Endodermal cell (in vitro differentiated cells): ENCODE measurements around the gene MSRB2. TPM values are rescaled to one million over a fixed set of nuclear protein-coding genes. Genes with fewer than 3 reads are reported as not detected.

Source experiments
- DNase-seq: peaks from one replicate; pipeline ENCODE4 v3.0.0-alpha.2; 2017
- H3K27ac ChIP-seq: 2 replicates; pipeline ENCODE4 v1.5.1; 2013; ENCODE audit warnings: mild to moderate bottlenecking, low read depth, low read length, moderate library complexity
- H3K27me3 ChIP-seq: 2 replicates; pipeline ENCODE4 v1.6.1; 2013; ENCODE audit warnings: mild to moderate bottlenecking, low read length, moderate library complexity; ENCODE audit not compliant: insufficient read depth, control insufficient read depth, poor library complexity, severe bottlenecking
- H3K36me3 ChIP-seq: 2 replicates; pipeline ENCODE4 v1.7.0; 2013; ENCODE audit warnings: mild to moderate bottlenecking, low read length, moderate library complexity; ENCODE audit not compliant: control insufficient read depth, insufficient read depth
- H3K4me1 ChIP-seq: one replicate; pipeline ENCODE4 v1.7.0; 2013; ENCODE audit warnings: low read length; ENCODE audit not compliant: control insufficient read depth, insufficient read depth
- H3K4me3 ChIP-seq: 2 replicates; pipeline ENCODE4 v1.5.1; 2013; ENCODE audit warnings: mild to moderate bottlenecking, low read length, moderate library complexity
- H3K9ac ChIP-seq: 2 replicates; pipeline ENCODE4 v1.6.1; 2013; ENCODE audit warnings: mild to moderate bottlenecking, low read length, moderate library complexity; ENCODE audit not compliant: poor library complexity, severe bottlenecking; ENCODE audit errors: extremely low read depth
- H3K9me3 ChIP-seq: 2 replicates; pipeline ENCODE4 v1.6.1; 2013; ENCODE audit warnings: mild to moderate bottlenecking, low read length, moderate library complexity; ENCODE audit not compliant: control insufficient read depth
- H3K27ac Mint-ChIP-seq: 2 replicates; pipeline ENCODE4 v1.8.0; 2020; ENCODE audit warnings: mixed read lengths
- H3K27me3 Mint-ChIP-seq: 2 replicates; pipeline ENCODE4 v1.8.0; 2021; ENCODE audit warnings: mild to moderate bottlenecking, mixed read lengths; ENCODE audit not compliant: insufficient read depth
- H3K36me3 Mint-ChIP-seq: 2 replicates; pipeline ENCODE4 v1.8.0; 2020; ENCODE audit warnings: low read depth, mixed read lengths
- H3K4me1 Mint-ChIP-seq: 2 replicates; pipeline ENCODE4 v1.8.0; 2020; ENCODE audit warnings: mixed read lengths
- H3K4me3 Mint-ChIP-seq: 2 replicates; pipeline ENCODE4 v1.8.0; 2020; ENCODE audit warnings: mild to moderate bottlenecking, moderate library complexity, mixed read lengths
- H3K9me3 Mint-ChIP-seq: 2 replicates; pipeline ENCODE4 v1.8.0; 2020; ENCODE audit warnings: mild to moderate bottlenecking, mixed read lengths
- WGBS, 2 experiments: methylation state at CpG; one replicate each; pipeline versions ENCODE4 v1.1.5 to v1.1.7; 2013; ENCODE audit warnings: missing lambda C conversion rate in 2 of 2, mixed read lengths in 1 of 2; ENCODE audit not compliant: insufficient coverage in 1 of 2, insufficient read length in 1 of 2; 5-methylcytosine and 5-hydroxymethylcytosine counted together
- total RNA-seq, 2 donors: library from RNA; stranded (reverse); fragmentation: NEBNext Ultra II Directional in 1 of 2; extraction: Animal tissue kit (Norgen Biotek cat#: 25700) in 1 of 2; gene quantifications; 2 replicates in 1 of 2; 3 replicates in 1 of 2; pipeline ENCODE4 v1.2.1, GENCODE V29; 2021
- TF ChIP-seq, protein P1 (sequence below): fragments of 200-600 bp; sonication (generic); conservative IDR thresholded peaks from 2 replicates; pipeline ENCODE4 v1.5.0; 2021; ENCODE audit warnings: antibody characterized with exemption, mild to moderate bottlenecking

Gene MSRB2
- total RNA-seq, 2 donors from 2014 or later = 40.4 to 42.5 TPM

DNA sequence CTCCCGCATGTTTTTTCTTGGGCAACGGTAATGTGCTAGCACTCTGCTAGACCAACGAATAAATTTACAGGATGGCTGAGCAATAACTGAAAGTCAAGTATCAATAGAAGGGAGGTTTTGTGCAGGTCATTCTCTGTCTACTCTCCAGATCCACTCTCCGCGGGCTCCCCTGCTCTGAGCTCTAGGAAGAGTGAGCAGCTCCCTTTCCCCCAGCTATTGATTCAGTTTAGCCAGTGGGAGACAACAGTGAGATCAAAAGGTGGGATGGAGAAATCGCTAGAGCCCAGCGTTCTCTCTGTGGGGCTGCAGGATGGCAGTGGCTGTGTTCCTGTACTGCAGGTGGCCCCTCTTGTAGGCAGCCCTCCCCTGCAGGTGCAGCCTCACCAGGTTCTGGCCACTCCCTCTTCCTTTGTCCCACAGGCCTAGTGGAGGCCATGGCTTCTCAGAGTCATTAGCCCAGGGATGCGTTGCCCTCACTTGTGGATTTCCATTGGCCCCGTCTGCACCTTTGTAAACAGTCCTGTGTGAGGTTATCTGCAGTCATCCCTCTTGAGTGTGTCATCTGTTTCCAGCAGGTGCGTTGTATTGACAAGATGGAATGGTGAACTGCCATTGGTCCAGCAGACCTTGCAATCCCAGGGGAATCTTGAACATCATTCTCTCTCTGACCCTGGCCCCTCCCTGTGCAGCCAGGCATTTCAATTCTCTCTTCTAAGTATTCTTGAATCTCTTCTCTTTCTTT, 11.1 kb downstream of the MSRB2 start:
- Histone ChIP-seq H3K9ac (no peak overlapping the region), H3K36me3 (peaks cover 18% of the 10 kb centered on the region), H3K4me3 (no peak overlapping the region), H3K4me1 (no peaks in the 10 kb centered on the region), H3K9me3 (no peaks in the 10 kb centered on the region), H3K27ac (no peak overlapping the region), H3K27me3 (no peaks in the 10 kb centered on the region)
- H3K4me3 Mint-ChIP-seq = no peak overlapping the region
- DNase-seq = peak; percentile 47
- H3K9me3 Mint-ChIP-seq = no peaks in the 10 kb centered on the region
- no peak overlapping the region for H3K27ac Mint-ChIP-seq
- TF ChIP-seq, protein P1, sequence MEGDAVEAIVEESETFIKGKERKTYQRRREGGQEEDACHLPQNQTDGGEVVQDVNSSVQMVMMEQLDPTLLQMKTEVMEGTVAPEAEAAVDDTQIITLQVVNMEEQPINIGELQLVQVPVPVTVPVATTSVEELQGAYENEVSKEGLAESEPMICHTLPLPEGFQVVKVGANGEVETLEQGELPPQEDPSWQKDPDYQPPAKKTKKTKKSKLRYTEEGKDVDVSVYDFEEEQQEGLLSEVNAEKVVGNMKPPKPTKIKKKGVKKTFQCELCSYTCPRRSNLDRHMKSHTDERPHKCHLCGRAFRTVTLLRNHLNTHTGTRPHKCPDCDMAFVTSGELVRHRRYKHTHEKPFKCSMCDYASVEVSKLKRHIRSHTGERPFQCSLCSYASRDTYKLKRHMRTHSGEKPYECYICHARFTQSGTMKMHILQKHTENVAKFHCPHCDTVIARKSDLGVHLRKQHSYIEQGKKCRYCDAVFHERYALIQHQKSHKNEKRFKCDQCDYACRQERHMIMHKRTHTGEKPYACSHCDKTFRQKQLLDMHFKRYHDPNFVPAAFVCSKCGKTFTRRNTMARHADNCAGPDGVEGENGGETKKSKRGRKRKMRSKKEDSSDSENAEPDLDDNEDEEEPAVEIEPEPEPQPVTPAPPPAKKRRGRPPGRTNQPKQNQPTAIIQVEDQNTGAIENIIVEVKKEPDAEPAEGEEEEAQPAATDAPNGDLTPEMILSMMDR = no peak
- no peaks in the 10 kb centered on the region for H3K4me1 Mint-ChIP-seq
- H3K36me3 Mint-ChIP-seq = peaks cover 43% of the 10 kb centered on the region
- 88 to 94% methylated on average over 7 to 10 of the region's 10 CpGs for WGBS, 2 experiments
- H3K27me3 Mint-ChIP-seq = no peaks in the 10 kb centered on the region

DNA sequence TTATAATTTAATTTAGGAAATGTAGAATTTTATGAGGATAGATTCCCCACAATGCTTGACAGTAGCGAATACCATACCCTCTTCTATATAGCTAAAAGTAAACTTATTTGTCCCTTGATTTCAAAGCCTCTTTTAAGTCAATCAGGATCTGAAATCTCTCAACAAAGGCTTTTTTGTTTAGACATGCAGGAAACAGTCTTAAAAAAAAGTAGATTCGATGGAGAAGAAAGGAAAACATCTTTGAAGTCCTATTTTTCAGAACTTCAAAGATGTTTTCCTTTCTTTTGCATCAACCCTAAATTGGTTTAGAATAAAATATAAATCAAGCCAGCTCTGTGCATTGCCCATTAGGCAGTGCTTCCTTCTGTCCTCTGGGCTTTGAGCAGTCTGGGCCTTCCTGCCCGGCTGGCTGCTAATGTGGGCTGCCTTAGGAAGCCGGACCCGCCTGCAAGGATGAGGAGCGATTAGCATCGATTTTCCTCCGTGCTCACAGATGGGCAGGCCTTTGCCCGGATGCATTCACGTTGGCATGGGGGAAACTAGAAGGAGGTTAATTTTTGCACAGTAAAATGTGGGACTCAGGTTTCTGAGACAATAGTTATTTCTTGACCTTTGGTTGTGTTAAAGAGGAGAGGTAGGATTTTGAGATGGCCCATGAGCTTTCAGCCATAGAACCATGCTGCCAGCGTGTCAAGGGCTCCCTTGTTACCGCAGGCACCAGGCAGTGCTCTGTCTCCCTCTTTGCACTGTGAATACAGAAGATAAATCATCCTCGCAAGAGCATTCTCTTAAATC, 15.5 kb downstream of the MSRB2 start:
- Mint-ChIP-seq H3K27me3 (no peaks in the 10 kb centered on the region), H3K9me3 (no peaks in the 10 kb centered on the region), H3K4me3 (no peak overlapping the region), H3K27ac (no peak overlapping the region), H3K36me3 (peaks cover 46% of the 10 kb centered on the region), H3K4me1 (peaks cover 5% of the 10 kb centered on the region)
- WGBS, 2 experiments = 91 to 92% methylated on average over 8 to 13 of the region's 13 CpGs
- no peak overlapping the region for H3K27ac ChIP-seq
- H3K4me1 ChIP-seq = peaks cover 4% of the 10 kb centered on the region
- no peak overlapping the region for H3K9ac ChIP-seq
- no peaks in the 10 kb centered on the region for H3K27me3 ChIP-seq
- peaks cover 24% of the 10 kb centered on the region for H3K36me3 ChIP-seq
- no peak overlapping the region for H3K4me3 ChIP-seq
- no peaks in the 10 kb centered on the region for H3K9me3 ChIP-seq
- TF ChIP-seq, protein P1 = no peak
- DNase-seq = no peak

DNA sequence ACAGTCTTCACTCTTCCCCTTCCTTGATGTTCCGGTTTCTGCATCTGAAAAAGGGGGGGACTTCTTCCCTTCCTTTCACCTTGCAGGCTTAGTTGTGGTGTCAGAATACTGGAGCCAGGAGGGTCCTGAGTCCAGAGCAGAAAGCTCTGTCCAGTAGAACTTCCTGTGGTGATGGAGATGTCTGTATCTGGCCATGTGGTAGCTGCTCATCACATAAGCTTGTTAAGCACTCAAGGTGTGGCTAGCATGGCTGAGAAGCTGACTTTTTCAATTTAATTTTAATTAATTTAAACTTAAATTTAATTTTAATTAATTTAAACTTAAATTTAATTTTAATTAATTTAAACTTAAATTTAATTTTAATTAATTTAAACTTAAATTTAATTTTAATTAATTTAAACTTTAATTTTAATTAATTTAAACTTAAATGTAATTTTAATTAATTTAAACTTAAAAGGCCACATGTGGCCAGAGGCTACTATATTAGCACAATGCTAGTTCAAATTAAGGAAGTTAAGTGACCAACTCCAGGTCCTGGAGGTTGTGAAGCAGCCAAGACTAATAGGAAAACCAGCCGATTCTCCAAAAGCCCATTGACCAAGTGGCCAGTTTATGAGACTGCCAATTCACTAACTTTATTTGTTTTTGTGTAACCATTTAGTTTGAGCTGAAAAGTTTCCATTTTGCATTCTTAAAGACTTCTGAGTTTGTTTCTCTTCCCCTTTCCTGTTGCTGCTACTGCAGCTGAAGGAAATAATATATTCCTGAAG, 16.3 kb downstream of the MSRB2 start:
- Mint-ChIP-seq H3K27me3 (no peaks in the 10 kb centered on the region), H3K4me3 (no peak overlapping the region), H3K27ac (no peak overlapping the region), H3K4me1 (peaks cover 5% of the 10 kb centered on the region), H3K9me3 (no peaks in the 10 kb centered on the region), H3K36me3 (peaks cover 45% of the 10 kb centered on the region)
- H3K36me3 ChIP-seq = peaks cover 24% of the 10 kb centered on the region
- no peak overlapping the region for H3K27ac ChIP-seq
- 84 to 100% methylated on average over 2 of the region's 2 CpGs for WGBS, 2 experiments
- H3K4me3 ChIP-seq = no peak overlapping the region
- H3K27me3 ChIP-seq = no peaks in the 10 kb centered on the region
- peaks cover 4% of the 10 kb centered on the region for H3K4me1 ChIP-seq
- TF ChIP-seq, protein P1 = no peak
- DNase-seq = no peak
- no peak overlapping the region for H3K9ac ChIP-seq
- no peaks in the 10 kb centered on the region for H3K9me3 ChIP-seq
